Type B pancreatic cell (in vitro differentiated cells): ENCODE data around the gene FCER1A. TPM values are rescaled to one million over a fixed set of nuclear protein-coding genes. Genes with fewer than 3 reads are reported as not detected.

Experiments used
- DNase-seq: peaks from one replicate; pipeline ENCODE4 v3.0.0; 2021; ENCODE audit warnings: mixed read lengths; ENCODE audit not compliant: unreplicated experiment; ENCODE audit errors: extremely low spot score
- H3K27ac Mint-ChIP-seq: 2 replicates; pipeline ENCODE4 v1.8.0; 2021; ENCODE audit warnings: mild to moderate bottlenecking, mixed read lengths
- H3K27me3 Mint-ChIP-seq: 2 replicates; pipeline ENCODE4 v1.8.0; 2021; ENCODE audit warnings: mixed read lengths
- H3K36me3 Mint-ChIP-seq: 2 replicates; pipeline ENCODE4 v1.8.0; 2021; ENCODE audit warnings: mixed read lengths
- H3K4me1 Mint-ChIP-seq: one replicate; pipeline ENCODE4 v1.8.0; 2021; ENCODE audit warnings: mixed read lengths; ENCODE audit not compliant: unreplicated experiment
- H3K4me3 Mint-ChIP-seq: 2 replicates; pipeline ENCODE4 v1.8.0; 2021; ENCODE audit warnings: mild to moderate bottlenecking, mixed read lengths
- H3K9me3 Mint-ChIP-seq: 2 replicates; pipeline ENCODE4 v1.8.0; 2021; ENCODE audit warnings: mixed read lengths
- total RNA-seq: library from RNA; stranded (reverse); gene quantifications from 2 replicates; pipeline ENCODE4 v1.2.1, GENCODE V29; 2021; ENCODE audit warnings: low replicate concordance
- TF ChIP-seq, protein P1 (sequence below): fragments of 200-600 bp; sonication (generic); conservative IDR thresholded peaks from 2 replicates; pipeline ENCODE4 v1.5.0; 2021; ENCODE audit warnings: antibody characterized with exemption, mild to moderate bottlenecking

Gene FCER1A
- total RNA-seq, 1 donor from 2014 or later: not detected

DNA sequence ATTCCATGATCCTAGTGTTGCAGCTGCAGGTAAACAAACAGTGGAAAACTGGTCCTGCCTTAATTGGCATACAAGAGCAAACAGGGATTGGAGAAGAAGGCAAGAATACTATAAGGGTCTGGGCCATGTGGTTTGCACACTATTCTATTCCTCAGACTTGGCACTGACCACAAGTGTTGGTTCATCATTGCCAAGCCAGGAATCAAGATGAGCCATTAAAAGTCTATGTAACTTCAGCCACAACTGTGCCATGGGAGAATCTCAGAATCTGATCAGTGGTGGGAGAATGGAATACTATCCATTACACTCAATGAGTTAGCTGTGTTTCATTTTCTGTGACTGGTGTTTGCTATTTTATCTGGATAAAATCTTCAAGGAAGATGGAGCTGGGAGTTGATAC, 26.2 kb upstream of the FCER1A start:
- TF ChIP-seq, protein P1, sequence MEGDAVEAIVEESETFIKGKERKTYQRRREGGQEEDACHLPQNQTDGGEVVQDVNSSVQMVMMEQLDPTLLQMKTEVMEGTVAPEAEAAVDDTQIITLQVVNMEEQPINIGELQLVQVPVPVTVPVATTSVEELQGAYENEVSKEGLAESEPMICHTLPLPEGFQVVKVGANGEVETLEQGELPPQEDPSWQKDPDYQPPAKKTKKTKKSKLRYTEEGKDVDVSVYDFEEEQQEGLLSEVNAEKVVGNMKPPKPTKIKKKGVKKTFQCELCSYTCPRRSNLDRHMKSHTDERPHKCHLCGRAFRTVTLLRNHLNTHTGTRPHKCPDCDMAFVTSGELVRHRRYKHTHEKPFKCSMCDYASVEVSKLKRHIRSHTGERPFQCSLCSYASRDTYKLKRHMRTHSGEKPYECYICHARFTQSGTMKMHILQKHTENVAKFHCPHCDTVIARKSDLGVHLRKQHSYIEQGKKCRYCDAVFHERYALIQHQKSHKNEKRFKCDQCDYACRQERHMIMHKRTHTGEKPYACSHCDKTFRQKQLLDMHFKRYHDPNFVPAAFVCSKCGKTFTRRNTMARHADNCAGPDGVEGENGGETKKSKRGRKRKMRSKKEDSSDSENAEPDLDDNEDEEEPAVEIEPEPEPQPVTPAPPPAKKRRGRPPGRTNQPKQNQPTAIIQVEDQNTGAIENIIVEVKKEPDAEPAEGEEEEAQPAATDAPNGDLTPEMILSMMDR: no peak
- Mint-ChIP-seq H3K36me3 (no peaks in the 10 kb centered on the region), H3K9me3 (no peaks in the 10 kb centered on the region), H3K27ac (no peak overlapping the region), H3K4me3 (no peak overlapping the region), H3K4me1 (no peaks in the 10 kb centered on the region), H3K27me3 (no peaks in the 10 kb centered on the region)
- no peak for DNase-seq

DNA sequence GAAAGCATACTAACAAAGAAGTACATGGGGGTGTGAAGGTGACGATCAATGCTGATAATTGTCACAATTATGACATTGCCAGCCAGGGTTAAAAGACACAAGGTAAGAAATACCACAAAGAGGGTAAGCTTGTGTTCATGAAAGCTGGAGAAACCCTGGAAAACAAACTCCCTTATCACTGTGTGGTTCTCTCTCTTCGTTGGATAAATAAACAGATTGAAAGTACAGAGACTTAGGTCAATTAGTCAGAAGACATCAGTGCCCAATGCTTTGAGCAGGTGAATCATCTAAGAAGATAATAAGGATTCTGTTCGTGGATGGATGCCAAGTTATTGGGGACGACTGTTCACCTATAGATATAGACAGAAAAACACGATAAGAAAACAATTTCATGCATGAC, 22.4 kb upstream of the FCER1A start:
- no peaks in the 10 kb centered on the region for H3K4me1 Mint-ChIP-seq
- H3K36me3 Mint-ChIP-seq: no peaks in the 10 kb centered on the region
- H3K4me3 Mint-ChIP-seq: no peak overlapping the region
- DNase-seq: no peak
- no peaks in the 10 kb centered on the region for H3K9me3 Mint-ChIP-seq
- no peak overlapping the region for H3K27ac Mint-ChIP-seq
- H3K27me3 Mint-ChIP-seq: no peaks in the 10 kb centered on the region
- TF ChIP-seq, protein P1: no peak

DNA sequence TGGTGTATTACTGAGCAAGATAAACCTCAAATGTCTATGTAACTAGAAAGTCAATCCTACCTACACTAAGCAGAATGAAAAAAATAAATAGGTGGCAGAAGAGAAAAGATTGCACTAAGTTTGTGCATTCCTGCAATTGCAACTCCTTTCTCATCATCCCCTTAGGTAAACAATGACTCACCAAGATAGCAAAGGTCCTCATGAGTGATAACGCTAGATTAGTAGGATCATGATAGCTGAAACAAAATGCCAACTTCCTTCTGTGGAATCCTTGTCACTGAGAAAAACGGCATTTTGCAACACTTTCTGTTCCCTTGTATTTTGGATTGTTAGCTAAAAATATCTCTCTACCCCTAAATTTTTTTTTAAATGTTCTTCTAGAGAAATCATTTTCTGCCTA, 20.0 kb upstream of the FCER1A start:
- no peak overlapping the region for H3K4me3 Mint-ChIP-seq
- TF ChIP-seq, protein P1: no peak
- no peaks in the 10 kb centered on the region for H3K4me1 Mint-ChIP-seq
- H3K9me3 Mint-ChIP-seq: no peaks in the 10 kb centered on the region
- H3K27me3 Mint-ChIP-seq: no peaks in the 10 kb centered on the region
- H3K36me3 Mint-ChIP-seq: no peaks in the 10 kb centered on the region
- no peak overlapping the region for H3K27ac Mint-ChIP-seq
- no peak for DNase-seq

DNA sequence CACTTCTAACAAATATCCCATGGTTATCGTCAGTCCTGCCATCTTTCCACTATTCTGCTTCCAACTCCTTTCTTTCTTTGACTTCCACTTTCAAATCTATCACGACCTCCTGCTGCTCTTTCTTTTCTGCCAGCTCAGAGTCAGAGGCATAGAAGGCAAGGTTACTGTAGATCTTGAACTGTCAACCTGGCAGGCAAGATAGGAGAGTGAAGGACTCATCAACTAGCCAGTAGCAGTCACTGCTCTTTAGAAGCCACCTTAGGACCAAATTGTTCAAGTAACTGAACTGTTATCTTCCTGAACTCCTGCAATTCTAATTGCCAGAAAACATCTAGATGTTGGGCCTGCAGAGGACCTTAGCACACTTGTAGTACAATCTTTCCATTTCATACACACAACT, 13.1 kb upstream of the FCER1A start:
- H3K4me1 Mint-ChIP-seq: no peaks in the 10 kb centered on the region
- H3K9me3 Mint-ChIP-seq: no peaks in the 10 kb centered on the region
- DNase-seq: no peak
- no peaks in the 10 kb centered on the region for H3K27me3 Mint-ChIP-seq
- no peak overlapping the region for H3K4me3 Mint-ChIP-seq
- H3K36me3 Mint-ChIP-seq: no peaks in the 10 kb centered on the region
- H3K27ac Mint-ChIP-seq: no peak overlapping the region
- TF ChIP-seq, protein P1: no peak

DNA sequence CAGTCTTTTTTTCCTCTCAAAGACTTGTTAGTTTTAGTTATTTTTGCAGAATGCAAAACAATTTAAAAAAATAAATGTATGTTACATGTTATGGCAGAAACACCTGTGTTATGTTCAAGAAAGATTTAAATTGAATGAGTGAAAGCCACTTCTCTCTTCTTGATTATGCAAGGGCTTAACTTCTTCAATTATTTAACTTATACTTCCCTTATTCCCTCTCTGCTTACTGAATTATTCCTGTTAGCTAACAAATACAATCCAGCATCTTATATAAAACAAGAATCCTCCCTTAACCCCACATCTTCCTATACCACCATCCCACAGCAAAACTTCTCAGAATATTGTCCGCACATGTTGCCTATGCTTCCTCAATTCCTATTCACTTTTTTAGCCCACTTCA, 10.7 kb upstream of the FCER1A start:
- Mint-ChIP-seq H3K27me3 (no peaks in the 10 kb centered on the region), H3K27ac (no peak overlapping the region), H3K9me3 (no peaks in the 10 kb centered on the region), H3K4me1 (no peaks in the 10 kb centered on the region), H3K36me3 (no peaks in the 10 kb centered on the region), H3K4me3 (no peak overlapping the region)
- TF ChIP-seq, protein P1: no peak
- no peak for DNase-seq
